ENCODE measurements around the gene TSPAN31. TPM values are rescaled to one million over a fixed set of nuclear protein-coding genes. Genes with fewer than 3 reads are reported as not detected.

The TSPAN31 gene
- total RNA-seq, 1 experiment from 2014 or later: 20.3 TPM

DNA sequence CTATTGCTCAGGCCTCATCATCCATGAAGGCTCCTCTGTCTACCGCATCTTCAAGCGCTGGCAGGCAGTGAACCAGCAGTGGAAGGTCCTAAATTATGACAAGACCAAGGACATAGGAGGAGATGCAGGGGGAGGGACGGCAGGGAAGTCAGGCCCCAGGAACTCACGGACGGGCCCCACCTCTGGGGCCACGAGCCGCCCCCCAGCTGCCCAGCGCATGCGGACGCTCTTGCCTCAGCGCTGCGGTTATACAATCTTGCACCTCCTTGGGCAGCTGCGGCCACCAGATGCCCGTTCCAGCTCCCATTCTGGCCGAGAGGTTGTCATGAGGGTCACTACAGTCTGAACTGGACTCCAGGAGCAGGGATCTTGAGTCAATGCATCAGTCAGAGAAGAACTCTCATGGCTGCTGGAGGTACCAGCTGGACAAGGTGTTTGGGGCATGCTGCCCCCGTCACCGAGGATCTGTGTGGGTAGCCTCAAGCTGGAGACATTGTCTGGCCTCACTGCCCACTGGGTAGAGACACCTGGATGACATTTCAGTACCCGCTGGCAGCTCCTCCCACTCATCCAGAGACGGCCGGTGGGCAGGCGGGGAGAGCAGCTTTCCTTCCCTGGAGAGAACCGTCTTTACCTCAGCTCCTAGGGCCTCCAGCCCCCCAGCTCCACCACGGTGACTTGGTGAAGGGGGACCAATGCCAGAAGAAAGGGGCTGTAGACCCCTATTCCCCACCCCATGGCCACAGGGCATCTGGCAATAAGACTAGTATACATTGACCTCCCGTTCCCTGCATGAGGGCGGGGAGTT, 13.9 kb downstream of the TSPAN31 start:
- no peak for TF ChIP-seq EZH2phosphoT487 (IDR thresholded peaks at IDR 0.05; ENCODE audit: borderline replicate concordance, low read length)
- TF ChIP-seq CTCF (conservative IDR thresholded peaks at IDR 0.05; ENCODE audit: low read depth, low read length): no peak
- no peak for TF ChIP-seq EZH2 (IDR thresholded peaks at IDR 0.05; ENCODE audit: low read length, unreplicated experiment)
- no peak overlapping the region for H2AFZ ChIP-seq (ENCODE audit: low read length)
- H3F3A ChIP-seq (ENCODE audit: low read length, unreplicated experiment): no peaks in the 10 kb centered on the region
- H3K27ac ChIP-seq (ENCODE audit: low read length): no peak overlapping the region
- H3K79me2 ChIP-seq (ENCODE audit: low read length): no peaks in the 10 kb centered on the region; the same call in 1 of the 2 replicates
- H3K9me2 ChIP-seq (replicated peaks; ENCODE audit: low read length): no peaks in the 10 kb centered on the region
- no TSS peak for BruUV-seq (replicated peaks)
- intact Hi-C loops (cut with micrococcal nuclease): no loop called here
- DNase-seq (no peak), ATAC-seq (no peak)
- no peaks in the 10 kb centered on the region for H3K9me3 ChIP-seq (ENCODE audit: low read length)
- no peak overlapping the region for H3K4me3 ChIP-seq (ENCODE audit: low read length)
- no peaks in the 10 kb centered on the region for H3K27me3 ChIP-seq (ENCODE audit: low read length)
- POLR2A ChIA-PET (ENCODE audit: unreplicated experiment): interaction anchor here (0.6 kb wide), 1 partner anchor 202 kb away, joined by 4 read pairs; no protein-coding TSS in a partner anchor
- CTCF ChIA-PET: no interaction called here
- H3K9ac ChIP-seq (ENCODE audit: low read length): no peak overlapping the region
- no peaks in the 10 kb centered on the region for H3K36me3 ChIP-seq (ENCODE audit: low read depth, low read length)
- H4K20me1 ChIP-seq (ENCODE audit: low read length): no peaks in the 10 kb centered on the region
- no peak overlapping the region for H3K4me2 ChIP-seq (ENCODE audit: low read length)
- H3K4me1 ChIP-seq (ENCODE audit: insufficient read depth, low read length): peaks cover 16% of the 10 kb centered on the region

DNA sequence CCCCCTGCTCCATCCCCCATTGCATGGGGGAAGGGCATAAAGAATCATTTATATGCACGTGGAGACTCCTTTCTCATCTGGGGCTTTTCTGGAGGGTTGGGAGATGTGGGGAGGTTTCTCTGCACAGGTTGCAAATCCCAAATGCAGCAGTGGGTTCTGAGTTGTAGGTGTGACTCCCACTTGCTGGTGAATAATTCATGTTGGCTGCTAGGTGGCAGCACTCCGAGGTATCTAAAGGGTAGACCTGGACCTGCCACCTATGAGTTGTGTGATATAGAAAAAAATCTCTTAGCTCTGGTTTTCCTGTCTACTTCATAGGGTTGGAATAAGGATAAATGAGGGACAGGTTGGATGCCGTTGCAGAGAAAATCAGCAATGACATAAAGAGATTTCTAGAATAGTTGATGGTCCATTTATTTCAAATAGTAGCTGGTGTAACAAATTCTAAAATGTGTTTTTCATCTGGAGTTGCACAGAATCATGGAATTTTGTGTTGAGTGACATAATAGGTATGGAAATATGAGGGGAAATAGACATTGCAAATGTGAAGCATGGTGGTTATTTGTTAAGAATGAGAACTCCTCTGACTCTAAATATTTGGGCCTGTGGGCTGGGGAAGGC, 14.6 kb downstream of the TSPAN31 start:
- no peaks in the 10 kb centered on the region for H3K27me3 ChIP-seq (ENCODE audit: low read length)
- no peaks in the 10 kb centered on the region for H3K9me2 ChIP-seq (replicated peaks; ENCODE audit: low read length)
- no peaks in the 10 kb centered on the region for H4K20me1 ChIP-seq (ENCODE audit: low read length)
- TF ChIP-seq EZH2 (IDR thresholded peaks at IDR 0.05; ENCODE audit: low read length, unreplicated experiment): no peak
- TF ChIP-seq CTCF (conservative IDR thresholded peaks at IDR 0.05; ENCODE audit: low read depth, low read length): peak; percentile 80
- no peak overlapping the region for H3K27ac ChIP-seq (ENCODE audit: low read length)
- H2AFZ ChIP-seq (ENCODE audit: low read length): no peak overlapping the region
- no peak overlapping the region for H3K9ac ChIP-seq (ENCODE audit: low read length)
- no peaks in the 10 kb centered on the region for H3K9me3 ChIP-seq (ENCODE audit: low read length)
- no peaks in the 10 kb centered on the region; the same call in 1 of the 2 replicates for H3K79me2 ChIP-seq (ENCODE audit: low read length)
- H3K4me2 ChIP-seq (ENCODE audit: low read length): no peak overlapping the region
- CTCF ChIA-PET: no interaction called here
- H3K4me1 ChIP-seq (ENCODE audit: insufficient read depth, low read length): peaks cover 13% of the 10 kb centered on the region
- no peaks in the 10 kb centered on the region for H3K36me3 ChIP-seq (ENCODE audit: low read depth, low read length)
- no peak overlapping the region for H3K4me3 ChIP-seq (ENCODE audit: low read length)
- no peaks in the 10 kb centered on the region for H3F3A ChIP-seq (ENCODE audit: low read length, unreplicated experiment)
- ATAC-seq (peak; percentile 42), DNase-seq (peak; percentile 56)
- POLR2A ChIA-PET (ENCODE audit: unreplicated experiment): interaction anchor here (0.6 kb wide), 1 partner anchor 129 kb away, joined by 3 read pairs; no protein-coding TSS in a partner anchor
- no TSS peak for BruUV-seq (replicated peaks)
- intact Hi-C loops (cut with micrococcal nuclease): no loop called here

Data from PC-3 (cell line).